ENCODE data around the gene FER1L5.

- TF ChIP-seq CTCF (IDR thresholded peaks at IDR 0.05) (no peak), POLR2AphosphoS5 (IDR thresholded peaks at IDR 0.05) (no peak), POLR2A (IDR thresholded peaks at IDR 0.05) (no peak)
Observed at GRCh38 chr2:96648306-96648930, 5.9 kb downstream of the FER1L5 start.
